ENCODE data around the gene ZNF101.
A peak's percentile ranks its signal among the peaks of the same experiment; 100 is the strongest.

Gene ZNF101

GRCh38 chr19:19711934-19712828, 43.5 kb downstream of the ZNF101 start:
- no peak for DNase-seq (ENCODE audit: low spot score)

- DNase-seq (ENCODE audit: low spot score), result no peak
These were observed 51.2 kb downstream of the ZNF101 start for GRCh38 chr19:19719798-19720197.

- no peak for DNase-seq (ENCODE audit: low spot score)
These were observed 53.3 kb downstream of the ZNF101 start for GRCh38 chr19:19721896-19722295.

GRCh38 chr19:19732579-19733501, 64.2 kb downstream of the ZNF101 start, which contains the start of gene ZNF14:
Gene ZNF14, minus strand, starts transcription at chr19:19733112. Its CDS starts 154 bp downstream, at chr19:19732958.
- peak; percentile 99 for DNase-seq (ENCODE audit: low spot score)
